Measurements from ENCODE around the gene ATXN1.

GRCh38 chr6:16413399-16413798 lies 347.9 kb downstream of the ATXN1 start:
- TF ChIP-seq, protein P1, sequence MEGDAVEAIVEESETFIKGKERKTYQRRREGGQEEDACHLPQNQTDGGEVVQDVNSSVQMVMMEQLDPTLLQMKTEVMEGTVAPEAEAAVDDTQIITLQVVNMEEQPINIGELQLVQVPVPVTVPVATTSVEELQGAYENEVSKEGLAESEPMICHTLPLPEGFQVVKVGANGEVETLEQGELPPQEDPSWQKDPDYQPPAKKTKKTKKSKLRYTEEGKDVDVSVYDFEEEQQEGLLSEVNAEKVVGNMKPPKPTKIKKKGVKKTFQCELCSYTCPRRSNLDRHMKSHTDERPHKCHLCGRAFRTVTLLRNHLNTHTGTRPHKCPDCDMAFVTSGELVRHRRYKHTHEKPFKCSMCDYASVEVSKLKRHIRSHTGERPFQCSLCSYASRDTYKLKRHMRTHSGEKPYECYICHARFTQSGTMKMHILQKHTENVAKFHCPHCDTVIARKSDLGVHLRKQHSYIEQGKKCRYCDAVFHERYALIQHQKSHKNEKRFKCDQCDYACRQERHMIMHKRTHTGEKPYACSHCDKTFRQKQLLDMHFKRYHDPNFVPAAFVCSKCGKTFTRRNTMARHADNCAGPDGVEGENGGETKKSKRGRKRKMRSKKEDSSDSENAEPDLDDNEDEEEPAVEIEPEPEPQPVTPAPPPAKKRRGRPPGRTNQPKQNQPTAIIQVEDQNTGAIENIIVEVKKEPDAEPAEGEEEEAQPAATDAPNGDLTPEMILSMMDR (IDR thresholded peaks at IDR 0.05) = no peak
- TF ChIP-seq POLR2A (IDR thresholded peaks at IDR 0.05) = no peak
